Endothelial cell (in vitro differentiated cells): ENCODE results near the gene MYLK. TPM values are rescaled to one million over a fixed set of nuclear protein-coding genes. Genes with fewer than 3 reads are reported as not detected.

Experiments used
- DNase-seq: peaks from one replicate; pipeline ENCODE4 v3.0.0; 2021; ENCODE audit warnings: low spot score
- H3K27ac Mint-ChIP-seq: one replicate; pipeline ENCODE4 v1.8.0; 2021; ENCODE audit warnings: mixed read lengths, inconsistent platforms; ENCODE audit not compliant: unreplicated experiment
- H3K27me3 Mint-ChIP-seq: one replicate; pipeline ENCODE4 v1.8.0; 2021; ENCODE audit warnings: mild to moderate bottlenecking, moderate library complexity, mixed read lengths, inconsistent platforms; ENCODE audit not compliant: unreplicated experiment
- H3K36me3 Mint-ChIP-seq: one replicate; pipeline ENCODE4 v1.8.0; 2021; ENCODE audit warnings: mild to moderate bottlenecking, low read depth, mixed read lengths, inconsistent platforms; ENCODE audit not compliant: unreplicated experiment
- H3K4me1 Mint-ChIP-seq: one replicate; pipeline ENCODE4 v1.8.0; 2021; ENCODE audit warnings: mild to moderate bottlenecking, mixed read lengths, inconsistent platforms; ENCODE audit not compliant: unreplicated experiment
- H3K4me3 Mint-ChIP-seq: one replicate; pipeline ENCODE4 v1.8.0; 2021; ENCODE audit warnings: mild to moderate bottlenecking, mixed read lengths, inconsistent platforms; ENCODE audit not compliant: unreplicated experiment
- H3K9me3 Mint-ChIP-seq: one replicate; pipeline ENCODE4 v1.8.0; 2021; ENCODE audit warnings: mixed read lengths, inconsistent platforms; ENCODE audit not compliant: unreplicated experiment
- CTCF ChIP-seq: fragments of 200-600 bp; sonication (generic); IDR thresholded peaks from one replicate; pipeline ENCODE4 v1.5.0; 2021; ENCODE audit warnings: antibody characterized with exemption; ENCODE audit not compliant: unreplicated experiment
- total RNA-seq: library from RNA; stranded (reverse); fragmentation: NEBNext Ultra II Directional; extraction: Animal tissue kit (Norgen Biotek cat#: 25700); gene quantifications from one replicate; pipeline ENCODE4 v1.2.1, GENCODE V29; 2021; ENCODE audit not compliant: unreplicated experiment

The MYLK gene
- total RNA-seq, 1 donor from 2014 or later, result 7.8 TPM

GRCh38 chr3:123920383-123920782 lies 36.3 kb upstream of the MYLK start:
- Mint-ChIP-seq H3K27ac (no peak overlapping the region), H3K4me1 (no peaks in the 10 kb centered on the region), H3K9me3 (no peaks in the 10 kb centered on the region), H3K27me3 (peaks cover 2% of the 10 kb centered on the region), H3K4me3 (no peak overlapping the region), H3K36me3 (peaks cover 30% of the 10 kb centered on the region)
- no peak for DNase-seq
- TF ChIP-seq CTCF, result no peak

- Mint-ChIP-seq H3K36me3 (peaks cover 26% of the 10 kb centered on the region), H3K27ac (no peak overlapping the region)
Measured at GRCh38 chr3:123919353-123919752, 35.2 kb upstream of the MYLK start.

GRCh38 chr3:123914829-123915228 lies 30.7 kb upstream of the MYLK start:
- peaks cover under 1% of the 10 kb centered on the region for H3K36me3 Mint-ChIP-seq
- no peak for TF ChIP-seq CTCF
- H3K27me3 Mint-ChIP-seq, result no peaks in the 10 kb centered on the region
- no peak overlapping the region for H3K27ac Mint-ChIP-seq
- no peaks in the 10 kb centered on the region for H3K9me3 Mint-ChIP-seq
- H3K4me3 Mint-ChIP-seq, result no peak overlapping the region
- DNase-seq, result no peak
- no peaks in the 10 kb centered on the region for H3K4me1 Mint-ChIP-seq

More at GRCh38 chr3:123919353-123919752, 35.2 kb upstream of the MYLK start:
- no peak overlapping the region for H3K4me3 Mint-ChIP-seq
- no peaks in the 10 kb centered on the region for H3K4me1 Mint-ChIP-seq
- H3K9me3 Mint-ChIP-seq, result no peaks in the 10 kb centered on the region
- no peak for DNase-seq
- H3K27me3 Mint-ChIP-seq, result peaks cover 2% of the 10 kb centered on the region
- no peak for TF ChIP-seq CTCF

GRCh38 chr3:123909785-123910184 lies 25.7 kb upstream of the MYLK start:
- no peaks in the 10 kb centered on the region for H3K9me3 Mint-ChIP-seq
- H3K36me3 Mint-ChIP-seq, result no peaks in the 10 kb centered on the region
- H3K4me3 Mint-ChIP-seq, result no peak overlapping the region
- DNase-seq, result no peak
- H3K27ac Mint-ChIP-seq, result no peak overlapping the region
- no peak for TF ChIP-seq CTCF
- H3K4me1 Mint-ChIP-seq, result peaks cover 7% of the 10 kb centered on the region
- no peaks in the 10 kb centered on the region for H3K27me3 Mint-ChIP-seq

- Mint-ChIP-seq H3K27ac (no peak overlapping the region), H3K9me3 (no peaks in the 10 kb centered on the region), H3K27me3 (no peaks in the 10 kb centered on the region), H3K4me3 (no peak overlapping the region), H3K36me3 (no peaks in the 10 kb centered on the region), H3K4me1 (peaks cover 7% of the 10 kb centered on the region)
- TF ChIP-seq CTCF, result no peak
- no peak for DNase-seq
Measured at GRCh38 chr3:123907720-123908119, 23.6 kb upstream of the MYLK start.
